Right forelimb (tissue), 1 donor: ENCODE measurements around the gene CALN1.
"Not testable (repeated sequence)": the region's sequence is repeated elsewhere in the genome, so short reads cannot be mapped to it uniquely, and the experiment has no call there.

Experiments used
- DNase-seq: peaks from one replicate; pipeline ENCODE4 v3.0.0-alpha.2; 2018

CALN1 gene

DNA sequence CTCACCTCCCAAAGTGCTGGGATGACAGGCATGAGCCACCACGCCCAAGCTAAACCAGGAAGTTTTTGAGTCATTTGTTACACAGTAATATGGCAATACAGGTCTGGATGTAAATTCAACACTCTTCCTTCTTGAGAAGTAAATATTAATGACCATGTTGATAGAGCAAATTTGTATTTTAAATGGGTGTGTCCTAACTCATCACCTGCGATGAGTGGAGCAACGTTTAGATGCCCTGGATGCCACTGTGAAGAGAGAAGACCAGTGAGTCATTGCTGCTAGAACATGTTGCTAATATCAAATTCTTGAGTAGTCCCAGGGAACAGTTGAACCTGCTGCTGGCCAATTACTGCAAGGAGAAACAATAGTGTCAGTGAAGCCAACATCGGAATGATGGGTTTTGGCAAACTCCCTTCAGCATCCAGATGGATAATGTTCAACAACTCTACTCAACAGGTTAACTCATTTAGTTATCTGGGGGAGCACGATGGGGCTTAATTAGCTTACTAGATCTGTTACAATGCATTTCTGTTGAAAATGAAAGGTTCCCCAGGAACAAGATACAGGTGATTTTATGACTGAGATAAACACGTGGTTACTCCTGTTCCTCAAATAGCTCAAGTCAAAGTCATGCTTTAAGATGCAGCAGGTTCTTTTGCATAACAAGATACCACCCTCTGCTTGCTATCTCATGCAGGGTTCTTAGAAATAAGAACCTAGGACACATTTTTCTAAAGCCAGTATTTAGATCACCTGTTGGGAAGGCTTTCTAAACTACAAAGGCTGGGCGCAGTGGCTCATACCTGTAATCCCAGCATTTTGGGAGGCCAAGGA, 146.8 kb downstream of the CALN1 start:
- no peak for DNase-seq

DNA sequence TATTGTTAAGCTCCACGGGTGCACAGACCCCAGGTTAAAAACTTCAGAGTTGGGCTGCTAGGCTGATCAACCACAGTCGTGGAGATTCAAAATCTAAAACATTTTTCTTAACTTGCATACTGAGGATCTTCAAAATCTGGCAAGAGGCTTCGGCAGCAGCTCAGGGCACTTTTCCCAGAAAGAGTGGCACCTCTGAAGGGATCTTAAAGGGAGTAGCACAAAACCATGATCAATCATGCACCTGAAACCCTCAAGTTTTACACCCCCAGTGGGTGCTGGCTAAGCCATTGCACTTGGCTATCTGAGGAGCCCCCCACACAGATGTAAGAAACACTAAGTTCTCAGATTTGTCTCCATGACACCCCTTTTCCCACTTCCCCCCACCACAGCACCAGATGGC, 151.7 kb downstream of the CALN1 start:
- no peak for DNase-seq

DNA sequence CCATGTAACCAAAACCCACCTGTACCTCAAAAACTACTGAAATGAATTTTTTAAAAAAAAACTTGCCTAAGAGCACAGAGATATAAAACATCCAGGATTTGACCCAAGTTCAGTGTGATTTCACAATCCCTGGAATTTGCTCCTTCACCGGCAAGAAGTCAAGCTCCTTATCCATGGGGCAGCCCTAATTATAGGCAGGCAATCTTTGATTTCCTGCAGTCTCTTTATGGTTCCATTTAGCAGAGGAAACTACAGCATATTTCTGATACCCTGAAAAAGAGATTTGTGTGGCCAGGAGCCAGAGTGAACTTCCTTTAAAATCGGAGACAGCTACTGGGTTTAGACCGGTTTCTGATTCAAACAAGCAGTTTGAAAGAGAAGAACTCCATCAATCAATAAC, 154.1 kb downstream of the CALN1 start:
- no peak for DNase-seq

DNA sequence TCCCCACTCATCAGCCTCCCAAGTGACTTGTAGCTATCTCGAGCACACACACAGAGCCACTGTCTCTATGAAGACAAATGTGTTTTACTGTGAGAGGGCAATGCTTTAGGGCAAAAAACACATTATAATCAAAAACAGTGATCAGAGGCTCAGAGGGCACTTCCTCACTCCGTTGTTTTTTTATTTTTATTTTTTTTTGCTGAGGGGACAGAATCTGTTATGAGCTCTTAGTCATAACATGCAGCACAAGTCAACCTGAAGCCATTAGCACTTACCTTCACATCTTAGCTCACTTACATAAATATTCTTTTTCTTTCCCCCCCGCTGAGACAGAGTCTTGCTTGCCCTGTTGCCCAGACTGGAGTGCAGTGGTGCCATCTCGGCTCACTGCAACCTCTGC, 157.7 kb downstream of the CALN1 start:
- no peak for DNase-seq

DNA sequence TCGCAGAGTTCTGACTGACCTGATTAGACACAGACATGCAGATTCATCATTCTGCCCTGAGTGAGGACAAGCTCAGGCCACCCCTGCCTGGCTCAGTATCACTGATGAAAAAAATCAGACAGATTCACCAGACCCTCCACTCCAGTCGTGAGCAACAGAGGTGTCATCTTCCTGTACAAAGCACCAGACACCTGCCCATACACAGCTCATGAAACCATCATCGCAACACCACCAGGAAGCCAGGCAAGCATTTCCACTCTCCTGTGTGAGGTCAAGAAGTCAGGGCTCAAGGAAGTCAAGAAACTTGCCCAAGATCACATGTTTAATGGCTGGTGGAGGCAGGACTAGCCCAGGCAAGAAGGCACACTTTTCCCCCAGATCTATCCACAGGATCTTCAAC, 163.0 kb downstream of the CALN1 start:
- no peak for DNase-seq

DNA sequence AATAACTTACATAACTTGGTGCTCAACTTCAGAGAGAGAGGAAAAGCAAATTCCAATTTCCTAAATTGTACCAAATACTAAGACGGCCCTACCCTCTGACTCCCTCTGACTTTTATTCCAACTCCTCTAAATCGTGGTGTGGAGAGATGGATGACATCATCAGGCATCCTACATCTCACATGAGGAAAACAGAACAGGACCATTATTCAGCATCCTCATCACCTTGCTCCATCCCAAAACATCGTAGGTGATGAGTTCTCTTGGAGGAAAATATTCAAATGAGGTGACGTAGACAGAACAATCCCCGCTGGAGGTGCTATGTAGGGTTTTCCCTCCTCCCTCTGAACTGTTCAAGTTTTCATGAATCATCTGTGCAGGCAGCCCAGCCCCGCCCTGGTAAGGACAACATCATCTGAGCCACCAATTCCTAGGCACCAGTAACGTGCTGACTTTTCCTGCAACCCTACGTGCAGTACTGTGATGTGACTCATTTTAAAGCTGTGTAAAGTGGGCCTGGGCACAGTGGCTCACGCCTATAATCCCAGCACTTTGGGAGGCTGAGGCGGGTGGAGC, 167.2 kb downstream of the CALN1 start:
- no peak for DNase-seq

DNA sequence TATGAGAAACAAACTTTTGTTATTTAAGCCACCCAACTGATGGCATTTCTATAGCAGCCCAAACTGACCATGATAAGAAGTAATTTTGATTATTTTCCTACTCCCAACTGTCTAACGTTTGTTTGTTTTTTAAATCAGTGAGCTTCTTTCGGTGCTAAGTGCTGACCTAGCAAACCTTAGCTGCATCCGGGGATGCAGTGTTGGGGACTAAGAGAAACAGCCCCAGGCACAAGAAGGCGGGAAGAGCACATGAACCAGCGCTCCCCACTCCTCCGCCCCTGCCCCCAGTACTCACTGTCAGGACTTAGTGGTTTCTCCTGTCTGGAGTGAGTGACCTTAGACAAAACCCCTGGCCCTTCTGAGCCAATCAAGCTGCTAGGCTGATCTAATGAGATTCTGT, 168.8 kb downstream of the CALN1 start:
- no peak for DNase-seq

DNA sequence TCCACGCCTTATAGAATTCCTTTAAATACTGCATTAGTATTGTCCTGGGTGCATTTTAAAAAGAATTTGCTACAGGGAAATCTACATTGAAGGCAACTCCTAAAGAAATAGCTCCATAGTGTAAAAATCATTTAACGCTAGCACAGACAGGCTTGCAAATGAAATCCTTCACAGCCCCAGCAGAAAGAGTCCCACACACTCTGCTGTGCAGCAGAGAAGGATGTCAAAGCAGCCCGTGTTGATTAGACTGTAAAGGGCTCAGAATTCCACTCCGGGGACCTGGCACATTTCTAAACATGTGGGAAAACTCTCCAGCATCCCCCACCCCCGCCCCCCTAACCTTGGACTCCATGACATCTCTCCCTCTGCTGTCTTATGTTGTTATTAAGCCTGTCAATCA, 176.8 kb downstream of the CALN1 start:
- DNase-seq = no peak

DNA sequence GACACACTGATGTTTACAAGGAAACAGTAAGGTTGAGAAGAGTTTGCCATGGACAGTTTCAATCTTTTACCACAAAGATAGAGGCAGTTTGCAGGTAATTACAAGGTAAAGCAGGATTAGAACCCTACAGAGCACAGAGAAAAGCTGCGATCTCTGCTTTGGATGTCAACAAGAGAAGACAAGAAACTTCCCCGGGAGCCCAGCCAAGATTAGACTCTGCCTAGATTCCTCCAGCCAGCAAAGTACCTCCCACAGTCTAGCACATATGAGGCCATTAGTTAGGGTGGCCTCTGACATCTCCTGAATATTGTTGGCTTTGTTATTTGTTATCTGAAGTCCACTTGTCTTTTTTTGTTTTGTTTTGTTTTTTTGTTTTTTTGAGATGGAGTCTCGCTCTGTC, 178.1 kb downstream of the CALN1 start:
- DNase-seq = no peak

DNA sequence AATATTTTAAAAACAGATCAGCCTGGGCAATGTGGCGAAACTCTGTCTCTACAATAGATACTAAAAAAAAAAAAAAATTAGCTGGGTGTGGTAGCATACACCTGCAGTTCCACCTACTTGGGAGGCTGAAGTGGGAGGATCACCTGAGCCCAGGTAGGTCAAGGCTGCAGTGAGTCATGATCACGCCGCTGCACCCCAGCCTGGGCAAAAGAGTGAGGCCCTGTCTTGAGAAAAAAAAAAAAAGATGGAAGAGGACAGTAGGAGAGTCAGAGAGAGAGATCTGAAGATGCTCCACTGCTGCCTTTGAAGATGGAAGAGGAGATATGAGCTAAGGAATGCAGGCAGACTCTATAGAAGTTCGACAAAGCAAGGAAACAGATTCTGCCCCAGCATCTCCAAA, 181.9 kb downstream of the CALN1 start:
- no peak for DNase-seq

DNA sequence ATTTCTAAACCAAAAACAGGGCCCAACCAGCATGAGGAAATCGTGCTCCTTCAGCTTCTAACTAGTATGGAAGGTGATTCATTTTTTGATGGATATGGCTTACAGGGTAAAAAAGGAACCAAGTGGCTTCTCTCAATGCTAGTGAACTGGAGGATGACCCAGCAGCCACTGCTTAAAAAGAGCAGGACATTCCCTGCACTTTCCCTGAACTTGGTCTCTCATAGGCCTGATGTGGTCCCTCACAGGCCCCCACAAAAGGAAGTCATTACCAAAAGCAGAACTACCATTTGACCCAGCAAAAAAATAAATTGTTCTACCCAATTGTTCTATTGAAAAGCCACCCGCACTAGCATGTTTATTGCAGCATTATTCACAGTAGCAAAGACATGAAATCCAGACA, 188.8 kb downstream of the CALN1 start:
- DNase-seq = no peak

DNA sequence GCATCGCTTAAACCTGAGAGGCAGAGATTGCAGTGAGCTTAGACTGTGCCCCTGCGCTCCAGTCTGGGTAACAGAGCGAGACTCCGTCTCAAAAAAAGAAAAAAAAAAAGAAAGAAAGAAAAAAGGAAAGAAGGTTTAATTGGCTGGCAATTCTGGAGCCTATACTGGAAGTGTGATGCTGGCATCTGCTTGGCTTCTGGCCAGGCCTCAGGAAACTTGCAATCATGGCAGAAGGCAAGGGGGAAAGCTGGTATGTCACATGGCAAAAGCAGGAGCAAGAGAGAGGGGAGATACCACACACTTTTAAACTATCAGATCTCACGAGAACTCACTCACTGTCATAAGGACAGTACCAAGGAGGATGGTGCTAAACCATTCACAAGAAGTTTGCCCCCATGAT, 190.0 kb downstream of the CALN1 start:
- DNase-seq = no peak

DNA sequence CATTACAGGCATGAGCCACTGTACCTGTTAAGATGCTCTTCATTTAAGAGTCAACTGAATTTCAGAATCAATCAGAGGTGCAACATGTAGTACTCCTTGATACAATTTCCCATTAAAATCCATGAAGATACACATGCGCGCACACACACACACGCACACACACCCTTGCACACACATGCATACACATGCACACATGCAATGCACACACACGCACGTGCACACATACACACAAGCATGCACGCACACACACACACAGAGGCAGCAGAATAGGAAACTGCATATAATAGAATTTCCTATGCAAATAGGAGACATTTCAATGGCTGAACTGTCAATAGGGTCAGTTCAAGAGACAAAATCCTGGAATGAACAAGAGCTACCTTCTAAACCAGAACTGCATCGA, 192.6 kb downstream of the CALN1 start:
- DNase-seq = no peak

DNA sequence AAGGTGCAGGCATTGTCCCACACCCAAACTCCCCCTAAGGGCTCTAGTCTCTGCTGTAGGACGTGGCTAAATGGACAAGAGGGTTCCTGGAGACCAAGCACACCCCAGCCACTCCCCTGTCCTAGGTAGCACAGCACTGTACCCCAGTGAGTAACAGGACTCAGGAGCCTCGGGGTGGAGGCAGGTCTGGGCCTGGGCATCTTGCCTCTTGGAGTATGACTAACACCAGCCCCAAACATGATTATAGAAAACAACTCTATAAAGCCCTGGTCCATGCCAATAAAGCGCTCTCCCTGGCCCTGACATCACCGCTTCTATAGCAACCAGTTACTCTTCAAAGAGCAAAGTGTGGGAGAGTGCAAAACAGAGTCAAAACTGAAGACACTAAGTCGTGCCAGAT, 195.0 kb downstream of the CALN1 start:
- DNase-seq = no peak

DNA sequence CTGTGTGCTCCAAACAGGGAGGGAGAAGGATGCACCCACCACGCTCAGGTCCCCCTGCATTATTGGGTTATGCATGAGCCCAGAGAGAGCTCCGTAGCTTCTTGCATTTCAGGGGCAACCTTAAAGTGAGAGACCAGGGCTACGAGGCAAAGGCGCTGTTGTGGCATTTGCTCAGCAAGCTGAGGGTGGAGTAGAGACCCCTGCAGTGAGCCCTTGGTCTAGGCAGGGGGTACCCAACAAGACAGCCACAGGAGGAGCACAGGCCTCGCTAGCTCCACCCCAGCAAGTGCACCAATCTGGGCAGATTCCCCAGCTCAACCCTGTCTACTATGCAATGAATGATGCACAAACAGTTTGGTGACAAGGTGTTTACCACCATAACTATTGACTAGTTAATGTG, 198.4 kb downstream of the CALN1 start:
- no peak for DNase-seq

DNA sequence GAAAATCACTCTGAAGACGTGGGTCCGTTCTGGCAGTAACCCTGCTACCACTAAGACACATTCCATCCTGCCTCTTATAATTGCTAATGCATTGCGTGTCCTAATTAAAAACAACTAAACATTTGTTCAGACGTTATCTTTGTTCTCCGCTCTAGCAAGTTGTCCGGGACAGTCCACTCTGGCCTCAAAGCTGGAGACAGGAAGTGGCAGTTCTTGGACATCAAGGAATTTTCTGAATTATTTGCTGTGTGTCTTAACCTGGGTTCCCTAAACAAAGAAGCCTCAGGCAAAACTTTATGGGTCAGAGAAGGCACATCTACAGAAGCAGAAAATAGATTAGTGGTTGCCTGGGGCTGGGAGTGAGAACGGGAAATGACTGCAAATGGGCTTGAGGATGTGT, 199.1 kb downstream of the CALN1 start:
- no peak for DNase-seq

DNA sequence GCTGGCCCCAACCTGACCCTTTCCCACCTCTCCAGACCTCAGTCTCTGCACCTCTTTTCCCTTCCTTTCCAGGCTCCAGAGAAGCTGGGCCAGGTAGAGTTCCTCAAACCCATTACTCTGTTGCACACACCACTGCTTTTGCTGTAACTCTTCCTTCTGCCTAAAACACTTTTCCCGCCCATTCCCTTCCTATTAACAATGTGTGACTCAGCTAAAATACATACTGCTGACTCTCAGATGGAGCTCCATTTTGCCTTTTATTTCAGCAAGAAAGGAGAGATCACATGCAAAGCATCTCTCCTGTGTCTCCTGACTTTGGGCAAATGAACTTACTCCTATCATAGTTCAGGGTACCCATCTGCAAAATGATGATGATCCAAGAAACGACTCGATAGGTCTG, 201.0 kb downstream of the CALN1 start:
- no peak for DNase-seq

DNA sequence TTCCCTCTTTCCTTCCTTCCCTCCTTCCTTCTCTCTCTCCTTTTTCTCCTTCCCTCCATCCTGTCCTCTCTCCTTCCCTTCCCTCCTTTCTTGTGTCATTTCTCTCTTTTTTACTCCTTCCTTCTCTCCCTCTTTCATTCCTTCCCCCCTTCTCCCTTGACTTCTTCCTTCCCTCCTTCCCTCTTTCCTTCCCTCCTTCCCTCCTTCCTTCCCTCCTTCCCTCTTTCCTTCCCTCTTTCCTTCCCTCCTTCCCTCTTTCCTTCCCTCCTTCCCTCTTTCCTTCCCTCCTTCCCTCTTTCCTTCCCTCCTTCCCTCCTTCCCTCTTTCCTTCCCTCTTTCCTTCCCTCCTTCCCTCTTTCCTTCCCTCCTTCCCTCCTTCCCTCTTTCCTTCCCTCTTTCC, 203.1 kb downstream of the CALN1 start:
- not testable (repeated sequence) for DNase-seq

DNA sequence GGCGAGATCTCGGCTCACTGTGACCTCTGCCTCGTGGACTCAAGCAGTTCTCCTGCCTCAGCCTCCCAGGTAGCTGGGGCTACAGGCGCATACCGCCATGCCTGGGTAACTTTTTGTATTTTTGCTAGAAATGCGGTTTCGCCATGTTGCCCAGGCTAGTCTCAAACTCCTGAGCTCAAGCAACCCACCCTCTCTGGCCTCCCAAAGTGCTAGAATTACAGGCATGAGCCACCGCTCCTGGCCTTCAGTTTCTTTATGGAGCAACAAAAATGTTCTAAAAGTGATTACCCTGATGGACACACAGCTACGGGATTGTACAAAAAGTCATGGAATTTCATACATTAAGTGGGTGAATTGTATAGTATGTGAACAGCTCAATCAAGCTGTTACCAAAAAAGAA, 216.0 kb downstream of the CALN1 start:
- DNase-seq = no peak

DNA sequence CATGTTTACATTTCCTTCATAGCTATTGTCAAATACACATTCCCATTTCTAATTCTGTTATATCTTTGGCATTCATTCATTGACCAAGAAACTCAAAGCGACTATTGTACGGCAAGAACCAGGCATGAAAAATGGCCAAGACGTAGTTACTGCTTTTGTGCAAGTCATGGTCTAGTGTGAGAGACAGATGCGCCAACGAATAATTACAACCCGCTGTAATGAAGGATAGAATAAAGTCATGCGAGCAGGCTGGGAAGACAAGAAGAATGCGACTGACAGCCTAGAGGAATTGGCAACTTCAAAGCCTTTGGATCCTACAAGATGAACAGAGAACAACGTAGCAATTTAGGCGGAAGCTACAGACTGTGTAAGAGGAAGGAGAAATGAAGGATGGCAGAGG, 221.2 kb downstream of the CALN1 start:
- DNase-seq = no peak

DNA sequence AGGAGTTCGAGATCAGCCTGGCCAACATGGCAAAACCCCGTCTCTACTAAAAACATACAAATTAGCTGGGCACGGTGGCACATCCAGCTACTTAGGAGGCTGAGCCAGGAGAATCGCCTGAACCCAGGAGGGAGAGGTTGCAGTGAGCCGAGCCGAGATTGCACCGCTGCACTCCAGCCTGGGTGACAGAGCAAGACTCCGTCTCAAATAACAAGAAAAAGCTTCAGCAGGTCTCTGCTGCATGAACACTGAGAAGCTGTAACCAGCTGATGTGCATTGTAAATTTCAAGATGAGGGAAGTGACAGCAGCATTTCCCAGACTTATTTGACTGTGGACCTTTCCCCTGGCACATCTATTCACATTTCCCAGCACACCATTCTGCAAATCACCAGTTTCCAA, 222.0 kb downstream of the CALN1 start:
- DNase-seq = no peak

DNA sequence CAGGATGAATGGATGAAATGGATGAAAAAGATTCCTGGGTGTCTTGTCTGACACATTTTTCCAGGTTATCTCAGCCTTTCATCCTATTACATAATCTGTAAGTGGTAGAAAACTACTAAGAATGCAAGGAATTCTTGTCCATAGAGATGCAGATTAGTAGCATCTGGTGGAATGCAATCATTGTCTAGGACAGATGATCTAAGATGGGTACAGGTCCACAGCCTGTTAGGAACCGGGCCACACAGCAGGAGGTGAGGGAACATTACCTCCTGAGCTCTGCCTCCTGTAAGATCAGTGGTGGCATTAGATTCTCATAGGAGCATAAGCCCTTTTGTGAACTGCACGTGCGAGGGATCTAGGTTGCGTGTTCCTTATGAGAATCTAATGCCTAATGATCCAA, 225.0 kb downstream of the CALN1 start:
- no peak for DNase-seq

DNA sequence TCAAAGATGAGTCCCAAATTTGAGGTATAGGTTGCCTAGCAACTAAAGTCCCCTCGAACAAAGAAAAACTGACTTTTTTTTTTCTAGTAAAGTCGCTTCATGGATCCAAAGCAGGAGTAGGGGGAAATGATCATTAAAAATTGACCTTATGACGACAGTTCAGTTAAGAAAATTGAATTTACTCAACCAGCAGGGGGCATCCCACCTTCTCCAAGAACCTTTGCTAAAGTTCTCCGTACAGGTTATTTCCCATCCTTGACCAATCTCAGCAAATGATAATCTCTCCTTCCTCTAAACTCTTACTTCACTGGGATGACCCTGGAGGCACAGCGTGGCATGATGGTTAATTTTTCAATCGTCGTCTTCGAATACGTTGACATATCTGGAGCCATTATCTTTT, 228.3 kb downstream of the CALN1 start:
- no peak for DNase-seq

DNA sequence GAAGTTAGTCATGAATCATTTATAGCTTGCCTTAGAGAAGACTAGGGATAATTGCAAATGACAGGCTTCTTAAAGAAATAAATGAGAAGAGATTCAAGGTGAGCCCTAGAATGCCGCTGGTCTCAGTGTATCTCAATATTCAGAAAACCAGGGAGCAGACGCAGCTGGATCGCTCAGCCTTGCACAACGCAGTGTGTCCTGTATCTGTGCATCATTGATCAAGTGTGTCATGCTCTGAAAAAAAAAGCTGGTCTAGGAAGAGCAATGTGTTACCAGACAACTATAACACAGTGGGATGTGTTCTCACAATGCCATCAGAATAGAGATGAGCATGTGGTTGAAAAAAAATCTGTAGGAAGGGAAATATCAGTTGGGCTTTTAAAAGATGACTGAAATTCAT, 230.1 kb downstream of the CALN1 start:
- DNase-seq = no peak

DNA sequence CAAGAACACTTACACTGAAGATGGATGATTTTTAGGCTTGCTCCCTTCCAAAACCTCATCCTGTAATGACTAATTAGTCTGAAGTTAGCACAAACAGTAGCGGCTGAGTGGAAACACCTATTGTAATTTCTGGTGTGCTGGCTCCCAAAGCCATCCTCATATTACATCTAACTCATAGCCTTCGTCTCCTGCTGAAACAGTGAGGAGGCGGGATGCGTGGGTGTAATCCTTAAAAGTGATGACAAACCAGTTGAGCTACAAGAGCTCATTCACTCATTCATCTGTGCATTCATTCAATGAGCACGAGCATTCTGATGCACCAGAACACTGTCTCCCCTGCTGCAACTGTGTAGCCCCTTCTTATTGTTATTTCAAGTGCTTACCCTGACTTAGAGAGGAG, 235.3 kb downstream of the CALN1 start:
- no peak for DNase-seq
